Progenitor cell of endocrine pancreas (in vitro differentiated cells): ENCODE results near the gene DUOX1. TPM values are rescaled to one million over a fixed set of nuclear protein-coding genes. Genes with fewer than 3 reads are reported as not detected.
A peak's percentile ranks its signal among the peaks of the same experiment; 100 is the strongest.
"Not testable (repeated sequence)": the region's sequence is repeated elsewhere in the genome, so short reads cannot be mapped to it uniquely, and the experiment has no call there.

Experiments used
- DNase-seq: peaks from one replicate; pipeline ENCODE4 v3.0.0; 2021; ENCODE audit warnings: low spot score; ENCODE audit not compliant: unreplicated experiment
- H3K27ac Mint-ChIP-seq: 2 replicates; pipeline ENCODE4 v1.8.0; 2021; ENCODE audit warnings: mild to moderate bottlenecking, moderate library complexity, mixed read lengths
- H3K27me3 Mint-ChIP-seq: 2 replicates; pipeline ENCODE4 v1.8.0; 2021; ENCODE audit warnings: mixed read lengths
- H3K36me3 Mint-ChIP-seq: 2 replicates; pipeline ENCODE4 v1.8.0; 2022; ENCODE audit warnings: mixed read lengths; ENCODE audit not compliant: insufficient read depth
- H3K4me1 Mint-ChIP-seq: 2 replicates; pipeline ENCODE4 v1.8.0; 2021; ENCODE audit warnings: low read depth, mixed read lengths
- H3K4me3 Mint-ChIP-seq: 2 replicates; pipeline ENCODE4 v1.8.0; 2021; ENCODE audit warnings: low read depth, mild to moderate bottlenecking, moderate library complexity, mixed read lengths
- H3K9me3 Mint-ChIP-seq: 2 replicates; pipeline ENCODE4 v1.8.0; 2021; ENCODE audit warnings: low read depth, mixed read lengths
- CTCF ChIP-seq: fragments of 200-600 bp; sonication (generic); IDR thresholded peaks from one replicate; pipeline ENCODE4 v1.5.0; 2021; ENCODE audit warnings: antibody characterized with exemption, mild to moderate bottlenecking; ENCODE audit not compliant: unreplicated experiment
- total RNA-seq: library from RNA; stranded (reverse); gene quantifications from 2 replicates; pipeline ENCODE4 v1.2.1, GENCODE V29; 2021

Gene DUOX1
- total RNA-seq, 1 donor from 2014 or later = 1.4 TPM

GRCh38 chr15:45100884-45101625, 28.7 kb upstream of the DUOX1 start:
- no peaks in the 10 kb centered on the region for H3K9me3 Mint-ChIP-seq
- no peaks in the 10 kb centered on the region for H3K4me1 Mint-ChIP-seq
- no peak overlapping the region for H3K27ac Mint-ChIP-seq
- H3K4me3 Mint-ChIP-seq = no peak overlapping the region
- no peak for TF ChIP-seq CTCF
- no peak for DNase-seq
- peaks cover 58% of the 10 kb centered on the region for H3K27me3 Mint-ChIP-seq
- H3K36me3 Mint-ChIP-seq = no peaks in the 10 kb centered on the region

- Mint-ChIP-seq H3K27ac (no peak overlapping the region), H3K4me3 (no peak overlapping the region), H3K4me1 (no peaks in the 10 kb centered on the region), H3K36me3 (no peaks in the 10 kb centered on the region), H3K9me3 (no peaks in the 10 kb centered on the region), H3K27me3 (peaks cover 59% of the 10 kb centered on the region)
- TF ChIP-seq CTCF = no peak
- DNase-seq = no peak
Measured at GRCh38 chr15:45101749-45102148, 28.0 kb upstream of the DUOX1 start.

- peaks cover 59% of the 10 kb centered on the region for H3K27me3 Mint-ChIP-seq
- no peak overlapping the region for H3K4me3 Mint-ChIP-seq
- H3K9me3 Mint-ChIP-seq = no peaks in the 10 kb centered on the region
- H3K36me3 Mint-ChIP-seq = no peaks in the 10 kb centered on the region
- H3K4me1 Mint-ChIP-seq = no peaks in the 10 kb centered on the region
- no peak for TF ChIP-seq CTCF
- no peak for DNase-seq
- no peak overlapping the region for H3K27ac Mint-ChIP-seq
Measured at GRCh38 chr15:45102226-45102625, 27.6 kb upstream of the DUOX1 start.

- Mint-ChIP-seq H3K27me3 (peaks cover 63% of the 10 kb centered on the region), H3K27ac (peak overlapping the region; percentile 50)
- DNase-seq, H3K36me3 Mint-ChIP-seq, H3K4me1 Mint-ChIP-seq, H3K4me3 Mint-ChIP-seq, H3K9me3 Mint-ChIP-seq: not testable (repeated sequence)
Measured at GRCh38 chr15:45104170-45104569, 25.6 kb upstream of the DUOX1 start.

GRCh38 chr15:45105586-45105985, 24.2 kb upstream of the DUOX1 start:
- Mint-ChIP-seq H3K4me3 (no peak overlapping the region), H3K27ac (no peak overlapping the region), H3K4me1 (no peaks in the 10 kb centered on the region), H3K36me3 (no peaks in the 10 kb centered on the region), H3K27me3 (peaks cover 65% of the 10 kb centered on the region), H3K9me3 (no peaks in the 10 kb centered on the region)
- no peak for TF ChIP-seq CTCF
- DNase-seq = no peak
